ENCODE measurements around the gene KLF16.
"Not testable (repeated sequence)": the region's sequence is repeated elsewhere in the genome, so short reads cannot be mapped to it uniquely, and the experiment has no call there.

The KLF16 gene

GRCh38 chr19:1883784-1884183, 20.4 kb upstream of the KLF16 start:
- no peak for DNase-seq

GRCh38 chr19:1882786-1883692, 19.7 kb upstream of the KLF16 start:
- no peak for DNase-seq

GRCh38 chr19:1882089-1882785, 18.9 kb upstream of the KLF16 start:
- no peak for DNase-seq

- DNase-seq: not testable (repeated sequence)
Measured at GRCh38 chr19:1881393-1882088, 18.2 kb upstream of the KLF16 start.

GRCh38 chr19:1880611-1881392, 17.4 kb upstream of the KLF16 start:
- DNase-seq: no peak

- not testable (repeated sequence) for DNase-seq
Measured at GRCh38 chr19:1879982-1880381, 16.6 kb upstream of the KLF16 start.

GRCh38 chr19:1878583-1878982, 15.2 kb upstream of the KLF16 start:
- not testable (repeated sequence) for DNase-seq

- DNase-seq: not testable (repeated sequence)
Measured at GRCh38 chr19:1877280-1877660, 13.9 kb upstream of the KLF16 start.

GRCh38 chr19:1876496-1877279, 13.3 kb upstream of the KLF16 start:
- DNase-seq: not testable (repeated sequence)

- peak; percentile 95 to 97 (median 96) for DNase-seq
Measured at GRCh38 chr19:1875646-1876495, 12.5 kb upstream of the KLF16 start.

- DNase-seq: not testable (repeated sequence)
Measured at GRCh38 chr19:1875265-1875645, 11.9 kb upstream of the KLF16 start.

GRCh38 chr19:1874554-1875185, 11.3 kb upstream of the KLF16 start:
- DNase-seq: peak; percentile 41 to 60 (median 59)

GRCh38 chr19:1873524-1874473, 10.4 kb upstream of the KLF16 start:
- DNase-seq: no peak

- no peak for DNase-seq
Measured at GRCh38 chr19:1872807-1873523, 9.6 kb upstream of the KLF16 start.

GRCh38 chr19:1871630-1872029, 8.3 kb upstream of the KLF16 start:
- no peak for DNase-seq

GRCh38 chr19:1871140-1871597, 7.8 kb upstream of the KLF16 start:
- no peak for DNase-seq

GRCh38 chr19:1868971-1869370, 5.6 kb upstream of the KLF16 start:
- no peak for DNase-seq

GRCh38 chr19:1867349-1867724, 4.0 kb upstream of the KLF16 start:
- no peak for DNase-seq
